ENCODE results near the gene CFAP99. TPM values are rescaled to one million over a fixed set of nuclear protein-coding genes. Genes with fewer than 3 reads are reported as not detected.

The CFAP99 gene
- total and polyA plus RNA-seq, 3 donors from 2014 or later: 30.5 to 41.2 (median 40.1) TPM

- intact Hi-C loops (cut with DNase I; ENCODE audit: low total_unique reads): no loop called here
- TF ChIP-seq CTCF (IDR thresholded peaks at IDR 0.05): no peak
- TF ChIP-seq POLR2A (IDR thresholded peaks at IDR 0.05): no peak
- H3K4me3 ChIP-seq: no peak overlapping the region
- 94 to 96% methylated on average over 4 of the region's 4 CpGs for WGBS, 2 donors
- peaks cover 35% of the 10 kb centered on the region for H3K4me1 ChIP-seq
- H3K9me3 ChIP-seq: no peaks in the 10 kb centered on the region
- H3K36me3 ChIP-seq (ENCODE audit: low read depth, missing control alignments): no peaks in the 10 kb centered on the region
- no peak for DNase-seq
- no peaks in the 10 kb centered on the region for H3K27me3 ChIP-seq
- H3K27ac ChIP-seq: no peak overlapping the region
Observed at GRCh38 chr4:2485956-2486355, 67.2 kb downstream of the CFAP99 start.

GRCh38 chr4:2486981-2487380 lies 68.2 kb downstream of the CFAP99 start:
- WGBS, 2 donors: 90 to 94% methylated on average over 6 of the region's 6 CpGs
- DNase-seq: no peak
- Histone ChIP-seq H3K36me3 (ENCODE audit: low read depth, missing control alignments) (no peaks in the 10 kb centered on the region), H3K27me3 (no peaks in the 10 kb centered on the region), H3K9me3 (no peaks in the 10 kb centered on the region), H3K4me1 (peaks cover 29% of the 10 kb centered on the region), H3K27ac (no peak overlapping the region), H3K4me3 (no peak overlapping the region)
- intact Hi-C loops (cut with DNase I; ENCODE audit: low total_unique reads): no loop called here
- TF ChIP-seq CTCF (IDR thresholded peaks at IDR 0.05) (no peak), POLR2A (IDR thresholded peaks at IDR 0.05) (no peak)

GRCh38 chr4:2487632-2488031 lies 68.9 kb downstream of the CFAP99 start:
- no peak for TF ChIP-seq CTCF (IDR thresholded peaks at IDR 0.05)
- no peak for TF ChIP-seq POLR2A (IDR thresholded peaks at IDR 0.05)
- no peak overlapping the region for H3K27ac ChIP-seq
- WGBS, 2 donors: 72 to 87% methylated on average over 6 of the region's 6 CpGs
- H3K36me3 ChIP-seq (ENCODE audit: low read depth, missing control alignments): no peaks in the 10 kb centered on the region
- no peaks in the 10 kb centered on the region for H3K27me3 ChIP-seq
- no peak for DNase-seq
- H3K4me1 ChIP-seq: peaks cover 22% of the 10 kb centered on the region
- no peaks in the 10 kb centered on the region for H3K9me3 ChIP-seq
- intact Hi-C loops (cut with DNase I; ENCODE audit: low total_unique reads): no loop called here
- H3K4me3 ChIP-seq: no peak overlapping the region

- Histone ChIP-seq H3K4me1 (peaks cover 14% of the 10 kb centered on the region), H3K9me3 (no peaks in the 10 kb centered on the region), H3K27ac (no peak overlapping the region), H3K36me3 (ENCODE audit: low read depth, missing control alignments) (no peaks in the 10 kb centered on the region), H3K4me3 (no peak overlapping the region), H3K27me3 (no peaks in the 10 kb centered on the region)
- no peak for TF ChIP-seq CTCF (IDR thresholded peaks at IDR 0.05)
- no peak for TF ChIP-seq POLR2A (IDR thresholded peaks at IDR 0.05)
- no peak for DNase-seq
- WGBS, 2 donors: 90 to 91% methylated on average over 20 of the region's 20 CpGs
- intact Hi-C loops (cut with DNase I; ENCODE audit: low total_unique reads): no loop called here
Observed at GRCh38 chr4:2489081-2489805, 70.5 kb downstream of the CFAP99 start.
